Left ventricle myocardium inferior (tissue), 1 donor: ENCODE measurements around the gene STRADA. TPM values are rescaled to one million over a fixed set of nuclear protein-coding genes. Genes with fewer than 3 reads are reported as not detected.

ENCODE experiments used
- DNase-seq: peaks from one replicate; pipeline ENCODE4 v3.0.0-alpha.2; 2020
- H3K27ac ChIP-seq: fragments of 200-600 bp; replicated peaks from 2 replicates; pipeline ENCODE4 v1.8.0; 2021
- H3K27me3 ChIP-seq: fragments of 200-600 bp; 2 replicates; pipeline ENCODE4 v1.8.0; 2021; ENCODE audit warnings: low read depth
- H3K36me3 ChIP-seq: fragments of 200-600 bp; 2 replicates; pipeline ENCODE4 v1.8.0; 2021
- H3K4me1 ChIP-seq: fragments of 200-600 bp; 2 replicates; pipeline ENCODE4 v1.8.0; 2021
- H3K4me3 ChIP-seq: fragments of 200-600 bp; 2 replicates; pipeline ENCODE4 v1.8.0; 2021; ENCODE audit warnings: mild to moderate bottlenecking, moderate library complexity
- H3K9me3 ChIP-seq: fragments of 200-600 bp; replicated peaks from 2 replicates; pipeline ENCODE4 v1.8.0; 2021
- intact Hi-C: fragments of 100-400 bp; cut with micrococcal nuclease; formaldehyde crosslinking; loops from one replicate; pipeline ENCODE4 v1.11.0; 2022
- total RNA-seq: library from RNA; stranded (reverse); fragmentation: NEBNext Ultra II Directional; extraction: Animal tissue kit (Norgen Biotek cat#: 25700); gene quantifications from one replicate; pipeline ENCODE4 v1.2.1, GENCODE V29; 2021
- TF ChIP-seq, protein P1 (sequence below): fragments of 200-600 bp; IDR thresholded peaks from 2 replicates; pipeline ENCODE4 v1.8.0; 2021; ENCODE audit warnings: antibody characterized with exemption, mild to moderate bottlenecking, borderline replicate concordance
- donor health status: DM: no; HTN: yes; CAD: no; lungs with severe emphysema.

Gene STRADA
- total RNA-seq, 1 donor from 2014 or later: 14.6 TPM

DNA sequence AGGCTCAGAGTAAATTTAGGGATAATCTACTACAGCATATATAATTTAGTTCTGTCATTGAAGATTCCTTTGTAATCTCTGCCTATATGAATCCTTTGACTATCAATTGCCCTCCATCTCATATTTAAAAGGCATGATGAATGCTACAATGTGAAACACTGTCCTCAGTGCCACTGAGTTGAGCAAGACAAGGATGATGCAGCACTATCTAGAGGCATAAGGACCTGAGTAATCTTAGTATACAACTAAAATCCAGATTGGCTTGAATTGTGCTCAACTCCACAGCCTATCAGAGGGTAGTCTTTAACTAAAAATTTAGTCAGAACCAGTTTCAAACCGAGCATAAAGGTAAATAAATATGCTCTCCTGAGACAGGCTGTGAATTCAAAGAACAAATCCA lies 11.6 kb upstream of the STRADA start:
- no peak for DNase-seq
- intact Hi-C loops: no loop called here
- no peaks in the 10 kb centered on the region for H3K27me3 ChIP-seq
- peaks cover 99% of the 10 kb centered on the region for H3K36me3 ChIP-seq
- H3K9me3 ChIP-seq: no peaks in the 10 kb centered on the region
- TF ChIP-seq, protein P1, sequence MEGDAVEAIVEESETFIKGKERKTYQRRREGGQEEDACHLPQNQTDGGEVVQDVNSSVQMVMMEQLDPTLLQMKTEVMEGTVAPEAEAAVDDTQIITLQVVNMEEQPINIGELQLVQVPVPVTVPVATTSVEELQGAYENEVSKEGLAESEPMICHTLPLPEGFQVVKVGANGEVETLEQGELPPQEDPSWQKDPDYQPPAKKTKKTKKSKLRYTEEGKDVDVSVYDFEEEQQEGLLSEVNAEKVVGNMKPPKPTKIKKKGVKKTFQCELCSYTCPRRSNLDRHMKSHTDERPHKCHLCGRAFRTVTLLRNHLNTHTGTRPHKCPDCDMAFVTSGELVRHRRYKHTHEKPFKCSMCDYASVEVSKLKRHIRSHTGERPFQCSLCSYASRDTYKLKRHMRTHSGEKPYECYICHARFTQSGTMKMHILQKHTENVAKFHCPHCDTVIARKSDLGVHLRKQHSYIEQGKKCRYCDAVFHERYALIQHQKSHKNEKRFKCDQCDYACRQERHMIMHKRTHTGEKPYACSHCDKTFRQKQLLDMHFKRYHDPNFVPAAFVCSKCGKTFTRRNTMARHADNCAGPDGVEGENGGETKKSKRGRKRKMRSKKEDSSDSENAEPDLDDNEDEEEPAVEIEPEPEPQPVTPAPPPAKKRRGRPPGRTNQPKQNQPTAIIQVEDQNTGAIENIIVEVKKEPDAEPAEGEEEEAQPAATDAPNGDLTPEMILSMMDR: no peak
- H3K27ac ChIP-seq: no peak overlapping the region
- no peak overlapping the region for H3K4me3 ChIP-seq
- no peaks in the 10 kb centered on the region for H3K4me1 ChIP-seq

DNA sequence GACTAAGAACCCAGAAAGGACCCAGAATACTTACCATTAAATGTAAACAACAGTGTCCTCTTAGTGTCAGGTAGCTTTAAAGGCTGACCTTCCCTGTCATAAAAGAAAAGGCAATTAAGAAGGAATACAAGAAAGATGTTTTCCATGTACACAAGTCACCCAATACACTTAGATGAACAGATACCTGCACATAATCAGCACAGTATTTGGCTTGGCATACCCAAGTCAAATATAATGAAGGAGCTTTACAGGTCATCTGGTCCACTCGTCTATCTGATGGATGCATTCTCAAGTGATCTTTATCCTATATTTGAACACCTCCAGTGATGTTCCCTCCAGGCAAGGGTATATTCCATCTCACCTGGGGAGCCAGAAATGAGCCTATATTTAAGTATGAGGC lies 11.1 kb upstream of the STRADA start:
- DNase-seq: no peak
- no peaks in the 10 kb centered on the region for H3K4me1 ChIP-seq
- intact Hi-C loops: no loop called here
- H3K36me3 ChIP-seq: peaks cover 99% of the 10 kb centered on the region
- no peak overlapping the region for H3K4me3 ChIP-seq
- no peak overlapping the region for H3K27ac ChIP-seq
- no peaks in the 10 kb centered on the region for H3K9me3 ChIP-seq
- no peaks in the 10 kb centered on the region for H3K27me3 ChIP-seq
- TF ChIP-seq, protein P1: no peak

DNA sequence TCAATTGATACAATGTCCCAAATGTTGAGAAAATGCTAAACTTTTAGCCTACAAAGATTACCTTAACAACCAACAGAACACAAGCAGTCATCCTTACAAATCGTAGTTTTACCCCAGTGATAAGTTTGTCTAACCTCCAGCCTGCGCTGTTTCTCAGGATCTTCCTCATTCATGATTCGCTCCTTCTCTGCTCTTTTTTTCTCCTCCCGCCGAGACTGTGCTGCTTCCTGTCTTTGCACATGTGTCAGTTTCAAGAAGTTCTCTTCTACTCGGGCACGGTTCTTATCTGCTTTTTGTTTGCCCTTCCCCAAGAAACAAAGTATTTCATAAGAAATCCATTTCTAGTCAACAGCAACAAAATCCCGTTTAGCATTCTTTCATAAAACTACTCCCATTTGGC lies 10.2 kb upstream of the STRADA start:
- intact Hi-C loops: no loop called here
- H3K9me3 ChIP-seq: no peaks in the 10 kb centered on the region
- DNase-seq: no peak
- H3K36me3 ChIP-seq: peaks cover 99% of the 10 kb centered on the region
- H3K27ac ChIP-seq: no peak overlapping the region
- TF ChIP-seq, protein P1: no peak
- no peak overlapping the region for H3K4me3 ChIP-seq
- H3K4me1 ChIP-seq: no peaks in the 10 kb centered on the region
- no peaks in the 10 kb centered on the region for H3K27me3 ChIP-seq

DNA sequence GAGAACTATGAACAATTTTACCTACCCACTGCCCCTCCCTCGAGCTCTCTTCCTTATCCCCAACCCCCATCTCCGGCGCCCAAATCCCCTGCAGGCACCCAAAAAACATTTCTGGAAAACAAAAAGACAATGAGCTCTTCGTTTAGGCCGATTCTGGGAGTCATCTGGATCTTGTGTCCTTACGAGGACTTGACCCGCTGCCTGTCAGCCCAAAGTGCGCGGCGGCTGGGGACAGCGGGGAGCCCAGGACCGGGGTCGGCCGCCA lies 524 bp downstream of the STRADA start:
- TF ChIP-seq, protein P1: no peak
- no peaks in the 10 kb centered on the region for H3K9me3 ChIP-seq
- peaks cover 28% of the 10 kb centered on the region for H3K4me1 ChIP-seq
- peak overlapping the region; percentile 89 for H3K4me3 ChIP-seq
- peak overlapping the region; percentile 94 for H3K27ac ChIP-seq
- DNase-seq: no peak
- intact Hi-C loops: no loop called here
- H3K36me3 ChIP-seq: peaks cover 12% of the 10 kb centered on the region
- no peaks in the 10 kb centered on the region for H3K27me3 ChIP-seq

DNA sequence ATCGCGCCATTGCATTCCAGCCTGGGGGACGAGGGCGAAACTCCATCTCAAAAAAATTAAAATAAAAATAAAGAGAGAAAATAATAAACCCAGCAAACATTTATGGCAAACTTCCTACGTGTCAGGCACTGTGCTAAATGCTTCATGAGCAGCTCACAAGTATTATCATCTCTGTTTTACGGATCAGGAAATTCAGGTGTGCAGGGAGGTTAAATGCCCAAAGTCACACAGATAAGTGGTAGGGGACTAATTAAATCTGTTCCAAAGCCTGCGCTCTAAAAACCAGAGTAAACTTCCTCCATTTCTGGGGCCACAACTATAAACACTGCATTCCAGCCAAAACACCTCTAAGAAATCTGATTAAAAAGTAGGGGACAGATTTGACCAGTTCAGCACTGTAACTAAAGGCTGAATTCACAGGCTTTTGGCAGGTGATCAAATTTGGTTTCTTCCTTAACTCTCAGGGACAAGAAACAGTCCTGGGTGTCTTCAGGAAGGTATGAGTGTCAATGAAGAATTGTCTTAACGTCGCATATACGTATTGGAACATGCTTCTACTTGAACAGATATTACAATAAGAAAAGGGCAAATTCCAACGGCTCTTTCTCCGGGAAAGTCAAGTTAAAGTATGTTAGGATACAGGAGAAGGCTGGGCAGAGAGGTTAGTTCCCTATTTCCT lies 996 bp downstream of the STRADA start:
- H3K27ac ChIP-seq: peak overlapping the region; percentile 94
- intact Hi-C loops: no loop called here
- TF ChIP-seq, protein P1: no peak

More for the DNA sequence above, 996 bp downstream of the STRADA start:
- Histone ChIP-seq H3K4me1 (peaks cover 28% of the 10 kb centered on the region), H3K27me3 (no peaks in the 10 kb centered on the region), H3K36me3 (peaks cover 7% of the 10 kb centered on the region), H3K4me3 (peak overlapping the region; percentile 89), H3K9me3 (no peaks in the 10 kb centered on the region)
- no peak for DNase-seq
